Ovary (tissue), 3 donors: ENCODE results near the gene FUBP3.

Source experiments
- POLR2A ChIP-seq: fragments of 450-650 bp; IDR thresholded peaks from one replicate; pipeline ENCODE4 v1.6.1; 2017; ENCODE audit warnings: antibody characterized with exemption, mild to moderate bottlenecking, moderate library complexity
- TF ChIP-seq, protein P1 (sequence below), 3 donors: fragments of 450-650 bp in 2 of 3; fragments of 200-600 bp in 1 of 3; IDR thresholded peaks; one replicate each; pipeline versions ENCODE4 v1.5.1 to v1.8.0; 2016 to 2022; ENCODE audit warnings: antibody characterized with exemption in 3 of 3, mild to moderate bottlenecking in 1 of 3
- donor health status: DM: no; HTN: no; CAD: no.

- TF ChIP-seq, protein P1, sequence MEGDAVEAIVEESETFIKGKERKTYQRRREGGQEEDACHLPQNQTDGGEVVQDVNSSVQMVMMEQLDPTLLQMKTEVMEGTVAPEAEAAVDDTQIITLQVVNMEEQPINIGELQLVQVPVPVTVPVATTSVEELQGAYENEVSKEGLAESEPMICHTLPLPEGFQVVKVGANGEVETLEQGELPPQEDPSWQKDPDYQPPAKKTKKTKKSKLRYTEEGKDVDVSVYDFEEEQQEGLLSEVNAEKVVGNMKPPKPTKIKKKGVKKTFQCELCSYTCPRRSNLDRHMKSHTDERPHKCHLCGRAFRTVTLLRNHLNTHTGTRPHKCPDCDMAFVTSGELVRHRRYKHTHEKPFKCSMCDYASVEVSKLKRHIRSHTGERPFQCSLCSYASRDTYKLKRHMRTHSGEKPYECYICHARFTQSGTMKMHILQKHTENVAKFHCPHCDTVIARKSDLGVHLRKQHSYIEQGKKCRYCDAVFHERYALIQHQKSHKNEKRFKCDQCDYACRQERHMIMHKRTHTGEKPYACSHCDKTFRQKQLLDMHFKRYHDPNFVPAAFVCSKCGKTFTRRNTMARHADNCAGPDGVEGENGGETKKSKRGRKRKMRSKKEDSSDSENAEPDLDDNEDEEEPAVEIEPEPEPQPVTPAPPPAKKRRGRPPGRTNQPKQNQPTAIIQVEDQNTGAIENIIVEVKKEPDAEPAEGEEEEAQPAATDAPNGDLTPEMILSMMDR (IDR thresholded peaks at IDR 0.05), result no peak
- TF ChIP-seq POLR2A, result no peak
Observed at GRCh38 chr9:130554606-130555005, 24.8 kb upstream of the FUBP3 start.
